ENCODE measurements around the gene ADCY5.

- TF ChIP-seq CTCF (IDR thresholded peaks at IDR 0.05) (no peak), REST (IDR thresholded peaks at IDR 0.05; ENCODE audit: insufficient read depth in 1 of 2, low read depth in 2 of 2, low read length in 1 of 2) (no peak)
Observed at GRCh38 chr3:123317716-123318115, 131.2 kb downstream of the ADCY5 start.

Measured in Panc1 (cell line).